Measurements from ENCODE around the gene RBM18.

Gene RBM18

GRCh38 chr9:122201641-122202040 is 63.0 kb downstream of the RBM18 start:
- no peak for DNase-seq

- no peak for DNase-seq
Measured at GRCh38 chr9:122200960-122201595, 63.6 kb downstream of the RBM18 start.

GRCh38 chr9:122197882-122198281 is 66.8 kb downstream of the RBM18 start:
- no peak for DNase-seq

GRCh38 chr9:122197426-122197825 is 67.2 kb downstream of the RBM18 start:
- no peak for DNase-seq

GRCh38 chr9:122195875-122196274 is 68.8 kb downstream of the RBM18 start:
- DNase-seq = no peak

GRCh38 chr9:122193651-122194050 is 71.0 kb downstream of the RBM18 start:
- DNase-seq = no peak

- no peak for DNase-seq
Measured at GRCh38 chr9:122192914-122193525, 71.6 kb downstream of the RBM18 start.

GRCh38 chr9:122192261-122192875 is 72.3 kb downstream of the RBM18 start:
- DNase-seq = no peak

- no peak for DNase-seq
Measured at GRCh38 chr9:122191584-122191983, 73.1 kb downstream of the RBM18 start.

GRCh38 chr9:122190597-122191381 is 73.9 kb downstream of the RBM18 start:
- DNase-seq = no peak

- DNase-seq = no peak
Measured at GRCh38 chr9:122188369-122188768, 76.3 kb downstream of the RBM18 start.
